Osteoblast (primary cell): Measurements from ENCODE around the gene PALLD. TPM values are rescaled to one million over a fixed set of nuclear protein-coding genes. Genes with fewer than 3 reads are reported as not detected.

Experiments
- DNase-seq: peaks from one replicate; pipeline ENCODE4 v3.0.0; 2011; ENCODE audit warnings: low spot score, mixed read lengths; ENCODE audit not compliant: insufficient read length; ENCODE audit errors: missing footprints
- H2AFZ ChIP-seq: 2 replicates; pipeline ENCODE4 v1.6.0; 2011; ENCODE audit warnings: mild to moderate bottlenecking, low read length
- H3K27ac ChIP-seq: 2 replicates; pipeline ENCODE4 v1.5.1; 2011; ENCODE audit warnings: mild to moderate bottlenecking, low read depth, low read length, moderate library complexity
- H3K27me3 ChIP-seq: 2 replicates; pipeline ENCODE4 v1.6.0; 2012; ENCODE audit warnings: mild to moderate bottlenecking, control low read depth, inconsistent platforms, low read length, moderate library complexity; ENCODE audit not compliant: insufficient read depth
- H3K36me3 ChIP-seq: 2 replicates; pipeline ENCODE4 v1.5.1; 2011; ENCODE audit warnings: mild to moderate bottlenecking, low read length, control low read depth, moderate library complexity; ENCODE audit not compliant: insufficient read depth
- H3K4me1 ChIP-seq: 2 replicates; pipeline ENCODE4 v1.5.1; 2011; ENCODE audit warnings: mild to moderate bottlenecking, low read length, control low read depth, moderate library complexity; ENCODE audit not compliant: insufficient read depth
- H3K4me2 ChIP-seq: 2 replicates; pipeline ENCODE4 v1.6.0; 2011; ENCODE audit warnings: mild to moderate bottlenecking, low read length; ENCODE audit not compliant: insufficient read depth
- H3K4me3 ChIP-seq: fragments of 200-600 bp; sonication (generic); 3 replicates; pipeline ENCODE4 v1.5.1; 2012; ENCODE audit warnings: mild to moderate bottlenecking, low read length, inconsistent platforms; ENCODE audit not compliant: insufficient read depth
- H3K79me2 ChIP-seq: 2 replicates; pipeline ENCODE4 v1.6.0; 2012; ENCODE audit warnings: mild to moderate bottlenecking, low read length, control low read depth, inconsistent platforms; ENCODE audit not compliant: insufficient read depth
- H3K9me3 ChIP-seq: 2 replicates; pipeline ENCODE4 v1.5.1; 2011; ENCODE audit warnings: low read depth, low read length, control low read depth
- H4K20me1 ChIP-seq: 2 replicates; pipeline ENCODE4 v1.6.0; 2012; ENCODE audit warnings: mild to moderate bottlenecking, low read length, control low read depth; ENCODE audit not compliant: insufficient read depth
- total RNA-seq: library from RNA; depleted of rRNA; stranded (reverse); fragments of >200 nt; gene quantifications from 2 replicates; pipeline ENCODE4 v1.2.3, GENCODE V29; 2012
- TF ChIP-seq, protein P1 (sequence below): IDR thresholded peaks from 2 replicates; pipeline ENCODE4 v1.5.1; 2011; ENCODE audit warnings: mild to moderate bottlenecking, low read depth, low read length, moderate library complexity; ENCODE audit errors: extremely low read depth

PALLD gene
- total RNA-seq, 1 donor: 244 TPM

DNA sequence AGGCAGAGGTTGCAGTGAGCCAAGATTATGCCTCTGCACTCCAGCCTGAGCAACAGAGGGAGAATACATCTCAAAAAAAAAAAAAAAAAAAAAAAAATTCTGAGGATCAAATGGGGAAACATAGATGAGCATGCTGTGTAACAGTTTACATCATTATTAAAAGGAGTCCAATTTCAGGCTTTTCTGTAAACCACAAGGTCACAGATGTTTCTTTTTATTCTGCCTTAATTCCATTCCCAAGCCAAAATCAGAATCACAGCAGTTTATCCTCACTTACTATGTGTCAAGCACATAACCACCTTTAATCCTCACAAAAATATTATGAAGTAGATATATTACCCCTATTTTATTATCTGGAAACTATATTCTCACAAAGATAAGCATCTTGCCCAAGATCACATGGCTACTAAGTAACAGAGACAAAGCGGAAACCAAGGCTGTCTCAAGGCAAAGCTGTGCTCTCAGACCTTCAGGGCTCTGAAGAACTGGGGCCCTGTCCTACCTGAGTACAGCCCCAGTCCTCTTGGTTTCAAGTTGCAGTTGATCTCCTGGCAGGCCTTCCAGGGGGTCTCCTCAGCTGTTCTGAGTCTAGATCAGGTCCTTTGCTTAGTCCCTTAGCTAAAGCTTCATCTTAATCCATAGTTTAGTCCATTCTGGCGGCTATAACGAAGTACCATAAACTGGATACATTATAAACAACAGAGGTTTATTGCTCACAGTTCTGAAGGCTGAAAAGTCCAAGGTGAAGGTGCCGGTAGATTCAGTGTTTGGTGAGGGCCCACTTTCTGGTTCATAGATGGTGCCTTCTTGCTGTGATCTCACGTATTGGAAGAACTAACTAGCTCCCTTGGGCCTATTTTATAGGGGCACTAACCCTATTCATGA lies 141.3 kb downstream of the PALLD start:
- H3K4me2 ChIP-seq: no peak overlapping the region
- peak overlapping the region; percentile 96 for H3K27ac ChIP-seq
- H3K4me1 ChIP-seq: peaks cover 70% of the 10 kb centered on the region
- peaks cover 66% of the 10 kb centered on the region for H3K79me2 ChIP-seq
- no peak overlapping the region for H2AFZ ChIP-seq
- no peaks in the 10 kb centered on the region for H4K20me1 ChIP-seq
- no peaks in the 10 kb centered on the region for H3K36me3 ChIP-seq
- TF ChIP-seq, protein P1, sequence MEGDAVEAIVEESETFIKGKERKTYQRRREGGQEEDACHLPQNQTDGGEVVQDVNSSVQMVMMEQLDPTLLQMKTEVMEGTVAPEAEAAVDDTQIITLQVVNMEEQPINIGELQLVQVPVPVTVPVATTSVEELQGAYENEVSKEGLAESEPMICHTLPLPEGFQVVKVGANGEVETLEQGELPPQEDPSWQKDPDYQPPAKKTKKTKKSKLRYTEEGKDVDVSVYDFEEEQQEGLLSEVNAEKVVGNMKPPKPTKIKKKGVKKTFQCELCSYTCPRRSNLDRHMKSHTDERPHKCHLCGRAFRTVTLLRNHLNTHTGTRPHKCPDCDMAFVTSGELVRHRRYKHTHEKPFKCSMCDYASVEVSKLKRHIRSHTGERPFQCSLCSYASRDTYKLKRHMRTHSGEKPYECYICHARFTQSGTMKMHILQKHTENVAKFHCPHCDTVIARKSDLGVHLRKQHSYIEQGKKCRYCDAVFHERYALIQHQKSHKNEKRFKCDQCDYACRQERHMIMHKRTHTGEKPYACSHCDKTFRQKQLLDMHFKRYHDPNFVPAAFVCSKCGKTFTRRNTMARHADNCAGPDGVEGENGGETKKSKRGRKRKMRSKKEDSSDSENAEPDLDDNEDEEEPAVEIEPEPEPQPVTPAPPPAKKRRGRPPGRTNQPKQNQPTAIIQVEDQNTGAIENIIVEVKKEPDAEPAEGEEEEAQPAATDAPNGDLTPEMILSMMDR: no peak
- no peaks in the 10 kb centered on the region for H3K27me3 ChIP-seq
- H3K9me3 ChIP-seq: no peaks in the 10 kb centered on the region
- no peak for DNase-seq
- H3K4me3 ChIP-seq: no peak overlapping the region

DNA sequence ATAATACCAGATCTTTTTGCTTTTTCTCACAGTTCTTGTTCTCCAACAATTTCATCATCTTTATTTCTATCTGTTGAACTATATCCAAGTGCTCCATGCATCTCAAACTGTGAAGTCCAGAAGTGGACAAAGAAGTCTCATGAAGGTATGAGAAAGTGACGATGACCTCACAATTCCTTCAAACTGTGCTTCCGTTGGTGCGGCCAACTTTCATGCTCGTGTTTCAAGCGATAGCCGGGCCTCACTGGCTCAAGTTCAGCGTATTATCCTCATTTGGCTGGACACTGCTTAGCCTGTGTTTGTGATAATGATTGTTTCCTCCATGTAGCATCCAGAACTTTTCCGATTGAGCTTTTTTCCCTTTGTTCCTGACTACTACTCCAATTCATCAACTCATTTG lies 143.1 kb downstream of the PALLD start:
- TF ChIP-seq, protein P1: no peak
- Histone ChIP-seq H3K4me3 (no peak overlapping the region), H3K4me1 (peaks cover 63% of the 10 kb centered on the region), H3K27ac (no peak overlapping the region), H3K9me3 (no peaks in the 10 kb centered on the region), H3K36me3 (no peaks in the 10 kb centered on the region), H3K27me3 (no peaks in the 10 kb centered on the region), H3K79me2 (peaks cover 76% of the 10 kb centered on the region), H4K20me1 (no peaks in the 10 kb centered on the region), H3K4me2 (no peak overlapping the region), H2AFZ (no peak overlapping the region)
- DNase-seq: no peak

DNA sequence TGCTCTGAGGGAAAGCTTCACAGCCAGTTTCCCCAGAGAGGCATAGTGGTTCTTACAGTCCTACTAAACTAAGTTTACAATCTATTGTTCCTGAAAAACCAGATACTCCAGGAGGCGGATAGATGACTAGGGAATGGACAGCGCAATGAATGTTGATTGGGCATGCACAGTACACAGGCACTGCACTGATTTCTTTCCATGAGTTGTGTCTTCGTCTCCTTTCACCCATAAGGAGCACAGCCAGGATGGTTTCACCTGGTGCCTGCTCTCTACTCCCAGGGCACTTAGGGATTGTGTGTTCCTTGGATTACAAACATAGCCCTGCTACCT lies 144.9 kb downstream of the PALLD start:
- peaks cover 81% of the 10 kb centered on the region for H3K79me2 ChIP-seq
- no peaks in the 10 kb centered on the region for H4K20me1 ChIP-seq
- H3K4me1 ChIP-seq: peaks cover 48% of the 10 kb centered on the region
- DNase-seq: no peak
- no peak overlapping the region for H2AFZ ChIP-seq
- H3K4me2 ChIP-seq: no peak overlapping the region
- TF ChIP-seq, protein P1: no peak
- H3K27me3 ChIP-seq: no peaks in the 10 kb centered on the region
- no peaks in the 10 kb centered on the region for H3K9me3 ChIP-seq
- H3K27ac ChIP-seq: peak overlapping the region; percentile 74
- no peak overlapping the region for H3K4me3 ChIP-seq
- H3K36me3 ChIP-seq: no peaks in the 10 kb centered on the region

GRCh38 chr4:168642591-168642990 lies 145.7 kb downstream of the PALLD start:
- no peaks in the 10 kb centered on the region for H3K27me3 ChIP-seq
- no peaks in the 10 kb centered on the region for H4K20me1 ChIP-seq
- H3K9me3 ChIP-seq: no peaks in the 10 kb centered on the region
- H3K4me3 ChIP-seq: no peak overlapping the region
- H3K4me1 ChIP-seq: peaks cover 40% of the 10 kb centered on the region
- peaks cover 86% of the 10 kb centered on the region for H3K79me2 ChIP-seq
- peak overlapping the region; percentile 66 for H3K4me2 ChIP-seq
- H3K36me3 ChIP-seq: no peaks in the 10 kb centered on the region
- peak overlapping the region; percentile 27 for H3K27ac ChIP-seq
- H2AFZ ChIP-seq: peak overlapping the region; percentile 36
- no peak for DNase-seq
- TF ChIP-seq, protein P1: no peak
